ENCODE results near the gene DCC. TPM values are rescaled to one million over a fixed set of nuclear protein-coding genes. Genes with fewer than 3 reads are reported as not detected.

Gene DCC
- total and polyA plus RNA-seq, 2 of the 8 experiments (the other 6 are each of a cell fraction or from before 2014, with no cell fraction given) = 0.14 to 1.4 TPM

- TF ChIP-seq CHD7 (IDR thresholded peaks at IDR 0.05; ENCODE audit: insufficient replicate concordance, low read length) (no peak), POU5F1 (IDR thresholded peaks at IDR 0.05; ENCODE audit: low read depth, low read length) (no peak), USF2 (IDR thresholded peaks at IDR 0.05; ENCODE audit: low read length) (no peak), HDAC2 (IDR thresholded peaks at IDR 0.05; ENCODE audit: borderline replicate concordance in 1 of 2, low read depth in 2 of 2, low read length in 2 of 2) (no peak), NANOG (IDR thresholded peaks at IDR 0.05; ENCODE audit: insufficient read depth, low read depth, low read length, poor library complexity, severe bottlenecking) (no peak), KDM5A (IDR thresholded peaks at IDR 0.05; ENCODE audit: low read length) (no peak), ASH2L (IDR thresholded peaks at IDR 0.05; ENCODE audit: low read length) (no peak), GABPA (IDR thresholded peaks at IDR 0.05; ENCODE audit: borderline replicate concordance, insufficient read depth, low read length) (no peak)
Observed at GRCh38 chr18:52894801-52895200, 554.8 kb downstream of the DCC start (continued).

Measured in H1 (cell line).